Measurements from ENCODE around the gene PMEL.
"Not testable (repeated sequence)": the region's sequence is repeated elsewhere in the genome, so short reads cannot be mapped to it uniquely, and the experiment has no call there.

Gene PMEL

GRCh38 chr12:55919032-55919431 is 46.8 kb downstream of the PMEL start:
- DNase-seq = not testable (repeated sequence)

GRCh38 chr12:55915482-55915859 is 50.4 kb downstream of the PMEL start:
- DNase-seq = no peak

GRCh38 chr12:55912908-55913307 is 52.9 kb downstream of the PMEL start:
- DNase-seq = no peak

- no peak for DNase-seq
Measured at GRCh38 chr12:55909513-55909884, 56.3 kb downstream of the PMEL start.

- DNase-seq = no peak
Measured at GRCh38 chr12:55908726-55909512, 56.9 kb downstream of the PMEL start.

- no peak for DNase-seq
Measured at GRCh38 chr12:55906056-55906455, 59.8 kb downstream of the PMEL start.

All from midbrain (tissue), 1 donor.